Measurements from ENCODE around the gene SMAD6. TPM values are rescaled to one million over a fixed set of nuclear protein-coding genes. Genes with fewer than 3 reads are reported as not detected.

Gene SMAD6
- total and polyA plus RNA-seq, 2 of the 4 experiments (the other 2 are of a cell fraction) = 4.8 to 8.5 TPM

DNA sequence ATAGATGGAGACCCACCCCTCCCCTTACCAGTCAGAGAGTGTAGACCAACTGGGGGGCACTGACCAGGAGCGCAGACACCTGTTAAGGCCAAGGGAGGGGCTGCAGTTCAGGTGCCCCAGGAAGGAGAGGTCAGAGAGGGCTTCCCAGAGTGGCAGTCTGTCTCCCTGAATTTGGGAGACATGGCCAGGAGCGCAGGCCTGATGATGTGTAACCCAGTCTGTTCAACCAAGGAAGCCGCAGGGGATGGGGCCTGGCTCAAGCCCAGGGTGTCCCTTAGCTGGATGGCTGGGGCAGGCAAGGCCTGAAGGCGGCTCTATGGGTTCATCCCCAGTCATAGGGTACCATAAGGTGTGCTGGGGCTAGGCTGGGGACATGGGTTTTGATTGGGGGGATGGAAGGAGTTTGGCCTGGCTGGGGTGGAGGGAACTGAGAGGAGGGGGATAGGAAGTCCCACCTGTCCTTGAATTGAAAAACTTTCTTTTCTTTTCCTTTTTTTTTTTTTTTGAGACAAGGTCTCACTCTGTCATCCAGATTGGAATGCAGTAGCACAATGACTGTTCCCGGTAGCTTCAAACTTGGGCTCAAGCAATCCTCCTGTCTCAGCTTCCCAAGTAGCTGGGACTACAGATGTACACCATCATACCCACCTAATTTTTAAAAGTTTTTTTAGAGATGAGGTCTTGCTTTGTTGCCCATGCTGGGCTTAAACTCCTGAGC lies 75.7 kb downstream of the SMAD6 start:
- intact Hi-C loops (cut with micrococcal nuclease) = no loop called here
- H2BK120ac ChIP-seq (ENCODE audit: low read depth, low read length) = peak overlapping the region; percentile 94
- peaks cover 51% of the 10 kb centered on the region for H3K4me1 ChIP-seq (ENCODE audit: control insufficient read depth, insufficient read depth, low read length)
- no peaks in the 10 kb centered on the region for H4K20me1 ChIP-seq (ENCODE audit: insufficient read depth, low read length)
- in situ Hi-C loops (cut with MboI; ENCODE audit: low sequenced_read_pairs) = no loop called here
- H3K56ac ChIP-seq (ENCODE audit: extremely low read depth, insufficient read depth, low read length) = 0 out of 2 replicates have a peak overlapping the region, but pooled peaks have one; percentile 22
- TF ChIP-seq CTCF (conservative IDR thresholded peaks at IDR 0.05; ENCODE audit: low read depth, low read length) (no peak), FOS (IDR thresholded peaks at IDR 0.05; ENCODE audit: low read depth, low read length) (no peak)
- TF ChIP-seq, protein P1, sequence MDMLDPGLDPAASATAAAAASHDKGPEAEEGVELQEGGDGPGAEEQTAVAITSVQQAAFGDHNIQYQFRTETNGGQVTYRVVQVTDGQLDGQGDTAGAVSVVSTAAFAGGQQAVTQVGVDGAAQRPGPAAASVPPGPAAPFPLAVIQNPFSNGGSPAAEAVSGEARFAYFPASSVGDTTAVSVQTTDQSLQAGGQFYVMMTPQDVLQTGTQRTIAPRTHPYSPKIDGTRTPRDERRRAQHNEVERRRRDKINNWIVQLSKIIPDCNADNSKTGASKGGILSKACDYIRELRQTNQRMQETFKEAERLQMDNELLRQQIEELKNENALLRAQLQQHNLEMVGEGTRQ (IDR thresholded peaks at IDR 0.05; ENCODE audit: low read depth, low read length) = no peak
- peak overlapping the region; percentile 99 for H3K4ac ChIP-seq (ENCODE audit: low read depth, low read length)
- H3K9me1 ChIP-seq (ENCODE audit: insufficient read depth, low read length) = peaks cover 35% of the 10 kb centered on the region
- H3K14ac ChIP-seq (replicated peaks; ENCODE audit: low read depth, low read length) = peak overlapping the region; percentile 95
- no peak overlapping the region for H3K4me3 ChIP-seq (ENCODE audit: insufficient read depth, low read depth, low read length)
- no peak overlapping the region; the same call in 1 of the 2 replicates for H3K18ac ChIP-seq (ENCODE audit: low read depth, low read length)
- H3K9ac ChIP-seq (ENCODE audit: low read depth, low read length) = no peak overlapping the region
- DNase-seq = no peak
- H2AFZ ChIP-seq (replicated peaks; ENCODE audit: low read length, poor library complexity) = peak overlapping the region; percentile 27
- peak overlapping the region; percentile 100 for H4K91ac ChIP-seq (ENCODE audit: insufficient read depth, low read depth, low read length)
- 0 out of 2 replicates have a peak overlapping the region, but pooled peaks have one; percentile 15 for H4K5ac ChIP-seq (ENCODE audit: low read depth, low read length)
- no peaks in the 10 kb centered on the region for H3K9me3 ChIP-seq (ENCODE audit: control insufficient read depth, insufficient read depth, low read length)
- H3K79me1 ChIP-seq (ENCODE audit: low read depth in 1 of 2, low read length in 2 of 2) = peaks cover 37 to 83% of the 10 kb centered on the region in 2 experiments
- peak overlapping the region; percentile 95 for H2AK5ac ChIP-seq (ENCODE audit: low read depth, low read length)
- H2BK5ac ChIP-seq (ENCODE audit: low read depth, low read length, poor library complexity, severe bottlenecking) = peak overlapping the region; percentile 84
- peaks cover 4% of the 10 kb centered on the region; the same call in 1 of the 2 replicates for H3K36me3 ChIP-seq (ENCODE audit: control insufficient read depth, insufficient read depth, low read length)
- WGBS, 2 experiments (ENCODE audit: extremely low coverage in 2 of 2, insufficient read length in 1 of 2) = 100% methylated on average over 1 of the region's 5 CpGs; no CpG with 5 or more reads in 1 of the 2 experiments
- dilution Hi-C loops (cut with HindIII; ENCODE audit: low sequenced_read_pairs, unreplicated experiment) = no loop called here
- peak overlapping the region; percentile 89 for H2BK20ac ChIP-seq (ENCODE audit: low read depth, low read length)
- ATAC-seq (ENCODE audit: low read depth) = no peak
- H3K27ac ChIP-seq (ENCODE audit: insufficient read depth, low read length) = peak overlapping the region; percentile 67; the same call in 1 of the 2 replicates
- H4K8ac ChIP-seq (ENCODE audit: low read depth in 2 of 2, low read length in 2 of 2) = peak overlapping the region; percentile 81 to 95; a peak in 3 of 4 replicates
- CTCF ChIA-PET = interaction anchor here (1.0 to 2.3 kb wide), 4 partner anchors 11 to 74 kb away, joined by 3 to 5 read pairs (median 4); no protein-coding TSS in a partner anchor
- H3K23ac ChIP-seq (ENCODE audit: low read depth, low read length) = peak overlapping the region; percentile 91; the same call in 1 of the 2 replicates
- BruUV-seq (replicated peaks) = no TSS peak
- H2AK9ac ChIP-seq (replicated peaks; ENCODE audit: low read depth, low read length, poor library complexity) = peak overlapping the region; percentile 92
- no peak overlapping the region for H3K4me2 ChIP-seq (ENCODE audit: low read depth, low read length)
- peak overlapping the region; percentile 98; the same call in 2 of the 3 replicates for H2BK15ac ChIP-seq (ENCODE audit: low read depth, low read length)
- H3K27me3 ChIP-seq (ENCODE audit: control insufficient read depth, insufficient read depth, low read length) = no peaks in the 10 kb centered on the region
- POLR2A ChIA-PET (ENCODE audit: unreplicated experiment) = no interaction called here

All from IMR-90 (cell line).